Esophagus muscularis mucosa (tissue), 4 donors: Measurements from ENCODE around the gene SLC7A8.

Experiments
- EP300 ChIP-seq: sonication (generic); formaldehyde crosslinking; IDR thresholded peaks from one replicate; pipeline ENCODE4 v1.6.1; 2017; ENCODE audit warnings: antibody characterized with exemption
- POLR2A ChIP-seq: fragments of 450-650 bp; IDR thresholded peaks from one replicate; pipeline ENCODE4 v1.6.1; 2017; ENCODE audit warnings: antibody characterized with exemption, moderate library complexity, mild to moderate bottlenecking, low read depth
- TF ChIP-seq, protein P1 (sequence below), 3 experiments: fragments of 200-600 bp in 2 of 3; fragments of 450-650 bp in 1 of 3; sonication (generic) in 2 of 3; IDR thresholded peaks; one replicate each; pipeline ENCODE4 v1.5.1; 2017 to 2019; ENCODE audit warnings: antibody characterized with exemption in 3 of 3, mild to moderate bottlenecking in 2 of 3, moderate library complexity in 1 of 3

- TF ChIP-seq, protein P1, sequence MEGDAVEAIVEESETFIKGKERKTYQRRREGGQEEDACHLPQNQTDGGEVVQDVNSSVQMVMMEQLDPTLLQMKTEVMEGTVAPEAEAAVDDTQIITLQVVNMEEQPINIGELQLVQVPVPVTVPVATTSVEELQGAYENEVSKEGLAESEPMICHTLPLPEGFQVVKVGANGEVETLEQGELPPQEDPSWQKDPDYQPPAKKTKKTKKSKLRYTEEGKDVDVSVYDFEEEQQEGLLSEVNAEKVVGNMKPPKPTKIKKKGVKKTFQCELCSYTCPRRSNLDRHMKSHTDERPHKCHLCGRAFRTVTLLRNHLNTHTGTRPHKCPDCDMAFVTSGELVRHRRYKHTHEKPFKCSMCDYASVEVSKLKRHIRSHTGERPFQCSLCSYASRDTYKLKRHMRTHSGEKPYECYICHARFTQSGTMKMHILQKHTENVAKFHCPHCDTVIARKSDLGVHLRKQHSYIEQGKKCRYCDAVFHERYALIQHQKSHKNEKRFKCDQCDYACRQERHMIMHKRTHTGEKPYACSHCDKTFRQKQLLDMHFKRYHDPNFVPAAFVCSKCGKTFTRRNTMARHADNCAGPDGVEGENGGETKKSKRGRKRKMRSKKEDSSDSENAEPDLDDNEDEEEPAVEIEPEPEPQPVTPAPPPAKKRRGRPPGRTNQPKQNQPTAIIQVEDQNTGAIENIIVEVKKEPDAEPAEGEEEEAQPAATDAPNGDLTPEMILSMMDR (IDR thresholded peaks at IDR 0.05), result no peak
- TF ChIP-seq EP300 (no peak), POLR2A (no peak)
These were observed 85.7 kb downstream of the SLC7A8 start for GRCh38 chr14:23097786-23098185.
